Activated CD4-positive, alpha-beta T cell treated with anti-CD3 and anti-CD28 coated beads, Interleukin-10, Interleukin-2, amounts not matched to agents 100 ng/mL and 50 ng/mL, durations not matched to agents 16 hours and 8 hours (primary cell): Measurements from ENCODE around the gene KNDC1.
A peak's percentile ranks its signal among the peaks of the same experiment; 100 is the strongest.
"Not testable (repeated sequence)": the region's sequence is repeated elsewhere in the genome, so short reads cannot be mapped to it uniquely, and the experiment has no call there.

Experiments
- DNase-seq: peaks from one replicate; pipeline ENCODE4 v3.0.0-alpha.2; 2020

The KNDC1 gene

DNA sequence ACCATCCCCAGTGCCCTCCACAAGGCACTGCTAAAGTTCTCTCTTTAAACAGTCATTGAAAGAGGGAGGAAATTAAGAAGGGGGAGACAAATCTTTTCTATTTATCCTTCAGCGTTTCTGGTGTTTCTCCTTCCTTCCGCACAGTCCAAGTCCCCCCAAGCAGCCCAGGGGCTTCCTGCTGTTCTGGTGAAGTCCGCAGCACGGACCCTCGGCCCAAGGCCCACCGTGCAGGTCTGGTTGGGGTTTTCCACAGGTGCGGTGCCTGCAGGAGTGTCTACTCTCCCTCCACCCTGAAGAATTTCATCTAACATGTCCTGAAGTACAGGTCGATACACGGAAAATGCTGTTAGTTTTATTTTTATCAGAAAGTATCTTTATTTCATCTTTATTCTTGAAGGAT, 34.1 kb upstream of the KNDC1 start:
- DNase-seq = no peak

DNA sequence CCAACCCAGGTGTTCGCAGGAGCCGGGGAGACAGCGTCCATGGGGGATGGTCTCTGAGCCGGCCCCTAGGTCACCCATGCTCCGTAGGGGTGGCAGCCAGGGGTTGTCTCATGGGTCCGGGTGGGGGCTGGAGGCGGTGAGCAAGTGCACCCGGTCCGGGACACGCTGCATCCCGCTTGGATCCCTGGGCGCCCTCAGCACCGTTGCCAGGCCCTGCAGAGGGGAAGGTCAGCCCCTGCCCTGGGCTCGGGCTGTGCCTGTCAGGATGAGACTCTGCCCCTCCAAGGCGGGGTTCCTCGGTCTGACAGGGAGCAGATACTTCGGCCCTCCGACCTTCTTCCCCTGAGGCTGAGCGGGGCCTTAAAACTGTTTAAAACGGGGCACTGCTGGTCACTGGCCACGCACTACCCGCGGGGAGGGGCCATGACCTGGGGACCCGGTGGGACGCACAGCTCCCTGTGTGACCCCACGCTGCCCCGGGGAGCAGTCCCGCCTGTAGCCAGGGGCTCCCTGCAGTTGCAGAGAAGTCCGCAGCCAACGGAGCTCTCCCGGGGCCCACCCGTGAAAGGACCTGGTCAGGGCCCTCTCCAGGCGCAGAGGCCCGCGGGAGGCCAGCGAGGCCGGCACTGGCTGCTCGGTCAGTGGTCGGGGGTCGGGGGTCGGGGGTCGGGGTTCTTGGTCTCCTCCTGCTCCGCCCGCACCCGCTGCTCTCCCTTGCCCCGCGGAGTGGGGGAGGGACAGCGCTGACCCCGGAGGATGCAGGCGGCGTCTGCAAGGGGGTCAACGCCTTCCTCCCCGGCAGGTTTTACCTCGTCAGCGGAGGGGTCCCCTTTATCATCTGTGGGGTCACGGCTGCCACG, 33.4 kb upstream of the KNDC1 start:
- no peak for DNase-seq

DNA sequence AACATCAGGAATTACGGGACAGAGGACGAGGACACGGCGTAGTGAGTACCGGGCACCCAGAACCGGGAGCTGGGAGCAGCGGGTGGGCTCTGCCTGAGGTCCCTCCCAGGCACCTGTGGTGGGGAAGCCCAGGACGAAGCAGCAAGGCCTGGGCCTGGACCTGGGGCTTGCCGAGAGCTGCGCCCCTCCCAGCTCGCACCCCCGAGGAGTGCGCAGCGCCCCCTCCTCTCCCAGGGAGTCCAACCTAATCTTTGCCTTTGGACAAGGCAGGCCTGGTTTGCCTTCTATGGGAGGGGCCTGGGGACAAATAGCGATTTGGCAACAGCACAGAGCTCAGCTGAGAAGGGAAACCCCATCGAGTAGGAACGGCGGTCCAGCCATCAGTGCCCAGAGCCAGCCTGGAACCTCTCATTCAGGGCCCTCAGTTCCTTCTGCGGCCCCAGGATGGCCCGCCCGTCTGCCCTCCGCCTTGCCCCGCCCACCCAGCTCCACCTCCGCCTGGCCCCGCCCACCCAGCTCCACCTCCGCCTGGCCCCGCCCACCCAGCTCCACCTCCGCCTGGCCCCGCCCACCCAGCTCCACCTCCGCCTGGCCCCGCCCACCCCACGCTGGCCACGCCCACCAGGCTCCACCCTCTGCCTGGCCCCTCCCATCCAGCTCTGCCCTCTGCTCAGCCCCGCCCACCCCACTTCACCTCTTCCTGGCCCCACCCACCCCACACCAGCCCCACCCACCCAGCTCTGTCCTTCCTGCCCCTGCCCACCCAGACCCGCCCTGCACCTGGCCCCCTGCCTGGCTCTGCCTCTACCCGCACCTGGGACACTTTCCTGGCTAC, 32.5 kb upstream of the KNDC1 start:
- DNase-seq = peak; percentile 46

DNA sequence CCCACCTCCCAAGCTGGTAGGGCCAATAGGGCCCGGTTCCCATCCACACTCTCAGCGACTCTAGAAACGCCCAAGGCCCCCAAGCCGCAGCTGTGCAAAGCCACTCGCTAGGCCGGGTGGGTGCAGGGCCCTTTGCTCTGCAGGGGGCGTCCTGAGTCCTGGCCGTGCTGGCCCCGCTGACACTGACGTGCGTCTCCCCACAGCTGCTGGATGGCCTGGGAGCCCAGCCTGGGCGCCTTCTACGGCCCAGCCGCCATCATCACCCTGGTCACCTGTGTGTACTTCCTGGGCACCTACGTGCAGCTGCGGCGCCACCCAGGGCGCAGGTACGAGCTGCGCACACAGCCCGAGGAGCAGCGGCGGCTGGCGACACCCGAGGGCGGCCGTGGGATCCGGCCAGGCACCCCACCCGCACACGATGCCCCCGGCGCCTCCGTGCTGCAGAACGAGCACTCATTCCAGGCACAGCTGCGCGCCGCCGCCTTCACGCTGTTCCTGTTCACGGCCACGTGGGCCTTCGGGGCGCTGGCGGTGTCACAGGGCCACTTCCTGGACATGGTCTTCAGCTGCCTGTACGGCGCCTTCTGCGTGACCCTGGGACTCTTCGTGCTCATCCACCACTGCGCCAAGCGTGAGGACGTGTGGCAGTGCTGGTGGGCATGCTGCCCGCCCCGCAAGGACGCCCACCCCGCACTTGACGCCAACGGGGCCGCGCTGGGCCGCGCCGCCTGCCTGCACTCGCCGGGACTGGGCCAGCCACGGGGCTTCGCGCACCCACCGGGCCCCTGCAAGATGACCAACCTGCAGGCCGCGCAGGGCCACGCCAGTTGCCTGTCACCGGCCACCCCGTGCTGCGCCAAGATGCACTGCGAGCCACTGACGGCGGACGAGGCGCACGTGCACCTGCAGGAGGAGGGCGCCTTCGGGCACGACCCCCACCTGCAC, 31.6 kb upstream of the KNDC1 start:
- DNase-seq = no peak

DNA sequence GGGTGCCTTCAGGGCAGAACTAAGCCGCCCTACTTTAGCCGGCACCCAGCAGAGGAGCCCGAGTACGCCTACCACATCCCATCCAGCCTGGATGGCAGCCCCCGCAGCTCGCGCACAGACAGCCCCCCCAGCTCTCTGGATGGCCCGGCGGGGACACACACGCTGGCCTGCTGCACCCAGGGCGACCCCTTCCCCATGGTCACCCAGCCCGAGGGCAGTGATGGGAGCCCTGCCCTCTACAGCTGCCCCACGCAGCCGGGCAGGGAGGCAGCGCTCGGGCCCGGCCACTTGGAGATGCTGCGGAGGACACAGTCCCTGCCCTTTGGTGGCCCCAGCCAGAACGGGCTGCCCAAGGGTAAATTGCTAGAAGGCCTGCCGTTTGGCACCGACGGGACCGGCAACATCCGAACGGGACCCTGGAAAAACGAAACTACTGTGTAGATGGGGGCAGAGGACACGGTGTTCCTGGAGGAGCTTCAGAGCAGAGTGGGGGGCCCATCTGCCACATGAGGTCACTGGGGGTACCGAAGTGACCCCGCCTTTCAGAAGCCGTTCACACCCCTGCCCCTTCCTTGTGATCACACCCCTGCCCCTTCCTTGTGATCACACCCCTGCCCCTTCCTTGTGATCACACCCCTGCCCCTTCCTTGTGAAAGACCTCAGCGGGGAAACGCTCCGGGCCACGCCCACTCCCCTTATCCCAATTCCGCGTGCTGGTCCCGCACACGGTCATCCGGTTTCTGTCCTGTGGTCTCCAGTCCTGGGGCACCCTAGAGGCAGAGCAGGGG, 30.8 kb upstream of the KNDC1 start:
- DNase-seq = no peak

DNA sequence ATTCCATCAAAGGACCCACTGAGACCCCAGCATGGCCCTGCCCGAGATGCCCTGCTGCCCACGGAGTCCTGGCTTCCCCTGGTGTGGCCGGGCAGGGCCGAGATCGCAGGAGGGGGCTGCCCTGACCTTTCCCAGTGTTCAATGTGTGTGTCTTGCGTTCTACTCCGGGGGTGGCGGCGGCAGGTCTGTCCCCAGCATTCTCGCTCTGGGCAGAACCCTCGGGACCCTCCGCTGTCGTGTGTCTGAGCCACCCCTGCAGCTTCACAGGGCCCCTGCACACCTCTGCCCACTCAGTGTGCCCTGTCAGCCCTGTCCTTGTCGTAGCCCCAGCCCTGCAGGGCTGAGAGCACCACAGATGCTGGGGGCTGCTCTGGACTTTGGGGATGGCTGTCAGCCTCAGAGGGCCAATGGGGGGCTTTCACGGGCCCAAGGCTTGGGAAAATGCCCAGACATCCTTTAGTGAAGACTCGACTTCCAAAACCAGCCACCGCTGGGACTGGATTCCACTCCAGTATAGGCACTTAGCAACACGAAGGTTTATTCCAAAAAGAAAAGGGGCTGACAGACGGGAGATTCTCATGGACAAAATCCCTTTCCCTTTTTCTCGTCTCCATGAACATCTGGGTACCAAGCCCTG, 30.0 kb upstream of the KNDC1 start:
- DNase-seq = no peak

DNA sequence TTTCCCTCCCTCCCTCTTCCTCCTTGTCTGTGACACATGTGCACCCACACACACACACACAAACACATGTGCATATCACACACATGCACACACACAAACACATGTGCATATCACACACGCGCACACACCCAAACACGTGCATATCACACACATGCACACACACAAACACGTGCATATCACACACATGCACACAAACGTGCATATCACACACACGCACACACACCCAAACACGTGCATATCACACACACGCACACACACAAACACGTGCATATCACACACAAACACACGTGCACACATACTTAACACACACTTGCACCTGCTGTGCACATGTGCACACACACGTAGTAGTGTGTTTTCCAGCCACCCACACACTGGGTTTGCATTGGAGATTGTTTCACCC, 29.4 kb upstream of the KNDC1 start:
- DNase-seq = no peak

DNA sequence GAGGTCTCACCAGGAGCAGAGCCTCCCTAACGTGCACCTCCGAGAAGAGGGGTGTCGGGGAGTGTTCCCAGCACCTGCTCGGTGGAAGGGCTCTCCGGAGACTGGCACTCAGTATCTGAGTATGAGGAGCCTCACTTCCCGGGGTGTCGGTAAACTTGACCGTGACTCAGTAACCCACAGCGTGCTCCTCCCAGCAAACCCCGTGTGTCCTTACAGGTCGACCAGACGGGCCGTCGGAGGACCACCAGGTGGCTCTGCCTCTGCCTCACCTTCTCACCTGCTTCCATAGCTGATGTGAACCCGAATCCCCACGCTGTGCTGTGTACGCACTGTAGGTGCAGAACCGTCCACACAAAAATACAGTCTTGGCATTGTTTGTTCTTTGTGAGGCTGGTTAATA, 29.0 kb upstream of the KNDC1 start:
- DNase-seq = no peak

DNA sequence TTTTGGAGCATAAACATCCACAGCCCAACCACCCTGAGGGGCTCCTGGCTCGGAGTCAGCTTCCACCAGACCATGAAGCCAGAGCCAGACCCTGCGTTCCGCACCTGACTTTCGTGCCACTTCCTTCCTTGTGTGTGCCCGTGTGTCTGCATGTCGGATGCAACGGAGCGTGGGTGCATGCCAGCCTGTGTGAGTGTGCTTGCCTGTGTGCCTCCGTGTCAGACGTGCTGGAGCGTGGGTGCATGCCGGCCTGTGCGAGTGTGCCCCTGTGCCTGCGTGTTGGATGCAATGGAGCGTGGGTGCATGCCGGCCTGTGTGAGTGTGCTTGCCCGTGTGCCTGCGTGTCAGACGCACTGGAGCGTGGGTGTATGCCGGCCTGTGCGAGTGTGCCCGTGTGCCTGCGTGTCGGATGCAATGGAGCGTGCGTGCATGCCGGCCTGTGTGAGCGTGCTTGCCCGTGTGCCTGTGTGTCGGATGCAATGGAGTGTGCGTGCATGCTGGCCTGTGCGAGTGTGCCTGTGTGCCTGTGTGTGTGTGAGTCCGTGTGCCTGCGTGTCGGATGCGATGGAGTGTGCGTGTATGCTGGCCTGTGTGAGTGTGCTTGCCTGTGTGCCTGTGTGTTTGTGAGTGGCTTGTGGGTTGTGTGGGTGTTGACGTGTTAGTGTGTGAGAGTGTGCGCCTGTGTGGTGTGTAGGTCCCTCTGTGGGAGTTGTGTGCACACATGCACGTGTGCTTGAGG, 28.1 kb upstream of the KNDC1 start:
- DNase-seq = no peak

DNA sequence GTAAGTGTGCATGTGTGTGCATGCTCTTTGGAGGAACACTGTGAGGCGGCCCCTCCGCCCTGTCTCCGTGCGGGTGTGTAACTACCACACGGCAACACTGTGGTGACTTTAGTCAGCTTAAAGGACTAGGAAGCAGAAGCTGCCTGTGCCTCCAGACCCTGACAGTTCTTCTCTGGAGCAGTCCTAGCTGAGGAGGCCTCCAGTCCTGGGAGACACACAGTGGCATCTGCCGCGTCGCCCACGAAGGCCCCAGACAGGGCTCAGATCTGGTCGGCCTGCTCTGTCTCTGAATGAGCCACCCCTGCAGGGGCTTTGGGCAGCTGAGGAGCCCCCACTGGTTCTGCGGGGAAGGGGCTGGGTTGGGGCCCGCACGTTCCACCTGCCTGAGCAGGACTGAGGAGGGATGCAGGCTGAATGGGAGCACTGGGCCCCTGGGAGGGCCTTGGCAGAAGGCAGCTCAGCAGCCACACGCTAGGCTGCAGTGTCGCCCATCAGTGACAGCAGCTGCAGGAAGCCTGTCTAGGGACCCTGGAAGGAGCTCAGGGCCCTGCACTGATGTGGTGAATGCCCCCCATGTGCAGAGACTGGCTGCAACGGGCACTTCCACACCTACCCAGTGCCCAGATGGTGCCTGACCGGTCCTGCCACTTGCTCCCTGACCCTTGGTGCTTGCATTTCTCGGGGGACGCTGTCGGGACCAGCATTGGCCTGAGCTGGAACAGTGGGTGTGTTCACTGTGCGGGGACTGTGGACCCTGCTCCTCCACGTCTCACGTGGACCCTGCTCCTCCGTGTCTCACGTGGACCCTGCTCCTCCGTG, 27.3 kb upstream of the KNDC1 start:
- no peak for DNase-seq

DNA sequence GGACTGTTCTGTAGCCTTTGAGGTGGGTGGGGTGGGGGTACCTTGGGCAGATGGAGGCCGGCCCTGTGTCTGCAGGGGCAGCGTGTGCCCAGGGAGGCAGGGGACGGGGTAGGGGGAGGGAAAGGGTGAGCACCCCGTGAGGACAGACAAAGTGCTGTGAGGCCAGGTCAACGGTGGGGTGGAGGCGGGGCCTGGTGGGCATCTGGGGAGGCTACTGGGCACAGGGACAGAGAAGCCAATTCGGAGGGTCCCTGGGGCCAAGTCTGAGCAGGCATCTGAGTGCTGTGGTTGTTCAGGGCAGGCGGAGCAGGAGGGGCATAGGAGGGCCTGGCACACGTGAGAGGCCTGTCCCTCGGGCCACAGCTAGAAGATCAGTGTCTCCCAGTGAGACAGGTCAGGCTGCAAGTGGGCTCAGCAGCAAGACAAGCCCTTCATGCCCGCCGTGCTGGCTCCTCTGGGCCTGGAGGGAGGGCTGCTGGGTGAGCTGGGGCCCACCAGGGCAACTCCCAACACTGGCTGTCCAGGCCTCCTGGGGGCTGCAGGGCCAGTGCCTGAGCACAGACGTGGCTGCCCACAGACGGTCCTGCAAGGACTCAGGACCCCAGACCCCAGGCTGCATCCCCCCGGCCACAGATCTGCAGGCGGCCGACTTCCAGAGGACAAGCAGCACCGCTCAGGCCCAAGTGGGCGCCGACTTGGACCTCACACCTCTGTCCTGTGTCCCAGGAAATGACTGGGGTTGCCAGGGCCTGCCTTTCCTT, 26.4 kb upstream of the KNDC1 start:
- no peak for DNase-seq

DNA sequence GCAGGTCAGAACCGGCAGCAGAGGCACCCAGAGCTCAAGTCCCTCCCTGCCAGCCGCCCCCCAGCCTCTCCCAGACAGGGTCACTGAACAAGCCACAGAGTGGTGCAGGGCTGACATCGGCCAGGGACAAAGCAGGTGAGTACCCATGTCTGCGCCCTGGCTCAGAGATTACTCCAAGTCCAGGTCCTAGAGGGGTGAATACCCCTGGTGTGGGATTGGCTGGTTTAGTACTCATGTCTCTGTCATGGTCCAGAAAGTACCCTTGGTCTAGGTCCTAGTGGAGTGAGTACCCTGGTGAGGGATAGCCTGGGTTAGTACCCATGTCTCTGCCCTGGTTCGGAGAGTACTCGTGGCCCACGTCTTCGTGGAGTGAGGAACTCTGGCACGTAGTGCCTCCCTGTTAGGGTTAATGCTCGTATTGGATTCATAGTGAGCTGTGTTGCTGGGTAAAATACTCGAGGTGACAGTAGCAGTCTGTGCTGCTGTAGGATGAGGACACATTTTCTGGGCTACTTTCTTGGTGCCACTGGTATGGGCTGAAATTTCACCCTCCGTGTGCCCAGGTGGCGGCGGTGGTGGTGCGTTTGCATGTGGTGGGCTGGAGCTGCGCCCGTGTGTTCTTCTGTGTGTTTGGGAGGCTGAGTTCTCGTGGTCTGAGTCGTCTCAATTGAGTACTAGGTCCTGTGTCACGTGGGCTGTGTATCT, 25.5 kb upstream of the KNDC1 start:
- no peak for DNase-seq

DNA sequence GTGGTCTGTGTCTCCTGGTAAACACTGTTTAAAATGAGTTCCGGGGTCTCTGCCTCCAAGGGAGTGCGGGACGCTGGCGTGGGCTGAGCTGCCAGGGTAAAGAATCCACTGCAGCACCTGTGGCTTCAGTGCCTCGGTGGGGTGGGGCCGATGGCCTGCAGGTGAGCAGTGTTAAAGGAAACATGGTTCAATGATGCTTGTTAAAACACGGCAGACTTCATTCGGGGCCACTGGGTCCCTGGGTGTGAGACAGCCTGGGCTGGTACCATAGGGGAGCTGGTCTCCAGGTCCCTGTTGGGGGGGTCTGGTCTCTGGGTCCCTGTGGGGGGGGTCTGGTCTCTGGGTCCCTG, 24.9 kb upstream of the KNDC1 start:
- no peak for DNase-seq

DNA sequence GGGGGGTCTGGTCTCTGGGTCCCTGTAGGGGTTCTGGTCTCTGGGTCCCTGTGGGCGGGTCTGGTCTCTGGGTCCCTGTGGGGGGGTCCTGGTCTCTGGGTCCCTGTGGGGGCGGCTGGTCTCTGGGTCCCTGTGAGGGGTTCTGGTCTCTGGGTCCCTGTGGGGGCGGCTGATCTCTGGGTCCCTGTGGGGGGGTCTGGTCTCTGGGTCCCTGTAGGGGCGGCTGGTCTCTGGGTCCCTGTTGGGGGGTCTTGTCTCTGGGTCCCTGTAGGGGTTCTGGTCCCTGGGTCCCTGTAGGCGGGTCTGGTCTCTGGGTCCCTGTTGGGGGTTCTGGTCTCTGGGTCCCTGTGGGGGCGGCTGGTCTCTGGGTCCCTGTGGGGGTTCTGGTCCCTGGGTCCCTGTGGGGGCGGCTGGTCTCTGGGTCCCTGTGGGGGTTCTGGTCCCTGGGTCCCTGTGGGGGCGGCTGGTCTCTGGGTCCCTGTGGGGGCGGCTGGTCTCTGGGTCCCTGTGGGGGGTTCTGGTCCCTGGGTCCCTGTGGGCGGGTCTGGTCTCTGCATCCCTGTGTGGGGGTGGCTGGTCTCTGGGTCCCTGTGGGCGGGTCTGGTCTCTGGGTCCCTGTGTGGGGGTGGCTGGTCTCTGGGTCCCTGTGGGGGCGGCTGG, 22.4 kb upstream of the KNDC1 start:
- DNase-seq = not testable (repeated sequence)

DNA sequence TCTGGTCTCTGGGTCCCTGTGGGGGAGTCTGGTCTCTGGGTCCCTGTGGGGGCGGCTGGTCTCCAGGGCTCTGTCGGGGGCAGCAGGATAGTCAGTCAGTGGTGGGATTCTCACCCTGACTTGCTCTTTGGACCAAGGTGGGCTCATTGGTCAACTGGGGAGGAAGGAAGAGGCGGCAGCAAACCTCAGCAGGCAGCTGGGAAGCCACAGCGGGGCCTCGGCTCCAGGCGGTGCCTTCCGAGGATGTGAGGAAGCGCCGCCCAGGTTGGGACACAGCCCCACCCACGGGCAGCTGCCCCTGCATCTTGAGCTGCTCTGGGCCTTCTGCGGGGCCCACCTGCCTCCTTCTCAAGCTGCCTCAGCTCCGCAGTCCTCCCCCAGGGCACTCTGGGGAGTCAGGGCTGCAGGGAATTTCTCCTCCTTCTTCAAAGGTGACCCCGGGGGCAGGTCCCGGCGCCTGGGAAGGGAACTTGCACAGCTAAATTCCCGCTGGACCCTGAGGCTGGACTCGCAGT, 20.4 kb upstream of the KNDC1 start:
- DNase-seq = no peak

DNA sequence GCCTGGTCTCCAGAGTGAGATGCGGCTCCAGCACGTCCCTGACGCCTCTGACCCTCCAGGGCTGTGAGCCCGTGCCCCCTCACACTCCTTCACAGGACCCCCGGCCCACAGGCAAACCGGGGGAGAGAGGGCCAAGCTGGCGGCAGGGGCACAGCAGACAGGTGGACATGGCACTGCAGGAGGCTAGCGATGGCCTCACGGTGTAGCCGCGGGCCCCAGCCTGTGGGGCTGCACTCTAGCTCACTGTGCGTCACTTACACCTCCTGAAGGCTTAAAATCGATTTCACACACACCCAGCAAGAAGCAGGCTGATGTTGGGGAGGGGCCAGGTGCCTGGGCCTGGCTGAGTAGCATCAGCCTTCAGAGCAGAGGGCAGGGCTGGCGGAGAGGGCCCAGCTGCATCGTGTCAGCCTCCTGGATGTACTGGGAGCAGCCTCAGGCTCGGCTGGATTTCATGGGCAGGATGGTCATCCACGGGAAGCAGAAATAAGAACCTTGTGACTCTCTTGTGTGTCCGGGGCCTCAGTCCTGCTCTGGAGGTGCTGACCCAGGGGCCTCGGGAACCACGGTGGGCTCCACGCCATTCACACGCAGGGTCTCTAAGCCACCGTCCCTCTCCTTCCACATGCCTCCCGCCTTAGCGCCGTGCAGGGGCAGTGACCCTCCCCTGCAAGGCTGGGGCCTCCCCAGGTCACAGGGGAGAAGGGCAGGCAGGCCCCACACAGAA, 19.4 kb upstream of the KNDC1 start:
- DNase-seq = no peak
